Astrocyte of the spinal cord (primary cell): ENCODE data around the gene ZC3H4.

Source experiments
- DNase-seq: peaks from one replicate; pipeline ENCODE4 v3.0.0; 2011; ENCODE audit warnings: low read depth, low spot score
- H3K4me3 ChIP-seq: 2 replicates; pipeline ENCODE4 v1.5.1; 2011; ENCODE audit warnings: low read depth, mild to moderate bottlenecking, low read length, moderate library complexity
- in situ Hi-C: cut with HindIII; loops from 2 replicates; pipeline ENCODE4 v1.10.0; 2017; ENCODE audit warnings: low sequenced_read_pairs
- TF ChIP-seq, protein P1 (sequence below): IDR thresholded peaks from 2 replicates; pipeline ENCODE4 v1.5.1; 2012; ENCODE audit warnings: low read depth, mild to moderate bottlenecking, low read length, inconsistent platforms

ZC3H4 gene

GRCh38 chr19:47073574-47073973, 40.0 kb downstream of the ZC3H4 start:
- TF ChIP-seq, protein P1, sequence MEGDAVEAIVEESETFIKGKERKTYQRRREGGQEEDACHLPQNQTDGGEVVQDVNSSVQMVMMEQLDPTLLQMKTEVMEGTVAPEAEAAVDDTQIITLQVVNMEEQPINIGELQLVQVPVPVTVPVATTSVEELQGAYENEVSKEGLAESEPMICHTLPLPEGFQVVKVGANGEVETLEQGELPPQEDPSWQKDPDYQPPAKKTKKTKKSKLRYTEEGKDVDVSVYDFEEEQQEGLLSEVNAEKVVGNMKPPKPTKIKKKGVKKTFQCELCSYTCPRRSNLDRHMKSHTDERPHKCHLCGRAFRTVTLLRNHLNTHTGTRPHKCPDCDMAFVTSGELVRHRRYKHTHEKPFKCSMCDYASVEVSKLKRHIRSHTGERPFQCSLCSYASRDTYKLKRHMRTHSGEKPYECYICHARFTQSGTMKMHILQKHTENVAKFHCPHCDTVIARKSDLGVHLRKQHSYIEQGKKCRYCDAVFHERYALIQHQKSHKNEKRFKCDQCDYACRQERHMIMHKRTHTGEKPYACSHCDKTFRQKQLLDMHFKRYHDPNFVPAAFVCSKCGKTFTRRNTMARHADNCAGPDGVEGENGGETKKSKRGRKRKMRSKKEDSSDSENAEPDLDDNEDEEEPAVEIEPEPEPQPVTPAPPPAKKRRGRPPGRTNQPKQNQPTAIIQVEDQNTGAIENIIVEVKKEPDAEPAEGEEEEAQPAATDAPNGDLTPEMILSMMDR: no peak
- in situ Hi-C loops: no loop called here
- DNase-seq: no peak
- H3K4me3 ChIP-seq: no peak overlapping the region

DNA sequence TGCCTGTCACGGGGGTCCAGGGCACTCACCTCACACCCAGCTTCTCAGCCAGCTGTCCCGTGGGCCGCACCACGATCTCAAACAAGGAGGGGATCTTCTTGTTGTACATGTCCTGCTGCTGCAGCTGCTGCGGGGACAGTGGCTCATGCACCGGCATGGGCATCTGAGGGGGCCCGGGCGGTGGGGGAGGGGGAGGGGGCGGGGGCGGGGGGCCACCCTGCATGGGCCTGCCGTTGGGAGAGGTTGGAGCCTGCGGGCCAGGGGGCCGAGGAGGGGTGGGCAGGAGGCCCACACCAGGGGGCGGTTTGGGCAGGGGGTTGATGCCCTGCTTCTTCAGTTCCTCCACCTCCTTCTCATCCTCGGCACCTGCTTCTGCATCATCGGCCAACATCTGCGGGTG, 41.3 kb downstream of the ZC3H4 start:
- DNase-seq: no peak
- in situ Hi-C loops: no loop called here
- TF ChIP-seq, protein P1: no peak
- H3K4me3 ChIP-seq: no peak overlapping the region

DNA sequence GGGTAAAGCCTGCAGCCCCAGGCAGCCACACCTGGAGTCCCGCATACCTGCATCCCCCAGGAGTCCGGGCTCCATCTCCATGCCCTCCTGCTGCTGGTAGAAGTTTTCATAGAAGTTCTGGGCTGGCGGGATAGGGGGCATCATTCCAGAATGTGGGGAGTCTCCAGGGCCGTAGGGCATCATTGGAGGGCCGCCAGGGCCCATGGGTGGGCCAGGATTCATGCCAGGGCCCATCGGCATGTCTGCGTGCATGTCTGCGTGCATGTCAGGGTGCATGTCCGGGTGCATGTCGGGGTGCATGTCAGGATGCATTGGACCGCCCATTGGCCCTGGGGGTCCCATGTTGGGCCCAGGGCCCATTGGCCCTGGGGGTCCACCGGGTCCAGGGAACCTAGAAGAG, 41.8 kb downstream of the ZC3H4 start:
- H3K4me3 ChIP-seq: no peak overlapping the region
- no peak for DNase-seq
- in situ Hi-C loops: no loop called here
- TF ChIP-seq, protein P1: no peak

- TF ChIP-seq, protein P1: no peak
- in situ Hi-C loops: no loop called here
- no peak for DNase-seq
- no peak overlapping the region for H3K4me3 ChIP-seq
Observed at GRCh38 chr19:47070756-47071155, 42.8 kb downstream of the ZC3H4 start.

DNA sequence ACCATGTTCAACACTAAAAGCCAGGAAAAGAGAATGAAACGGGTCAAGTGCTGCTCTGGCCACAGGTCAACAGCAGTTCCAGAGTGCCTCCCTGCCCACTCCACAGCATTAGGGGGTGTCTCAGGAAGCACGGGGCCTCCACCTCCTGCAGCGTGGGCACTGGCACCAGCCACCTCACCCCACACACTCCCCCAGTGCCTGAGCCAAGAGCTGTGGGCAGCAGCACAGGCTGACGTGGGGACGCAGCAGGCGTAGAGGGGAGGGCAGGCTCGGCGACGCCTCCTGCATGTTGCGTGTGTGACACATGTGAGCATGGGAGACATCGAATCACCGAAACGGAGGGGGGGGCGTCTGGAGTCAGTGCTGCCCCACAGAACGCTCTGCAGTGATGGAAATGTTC, 43.8 kb downstream of the ZC3H4 start:
- no peak overlapping the region for H3K4me3 ChIP-seq
- no peak for DNase-seq
- TF ChIP-seq, protein P1: no peak
- in situ Hi-C loops: no loop called here

GRCh38 chr19:47068876-47069406, 44.6 kb downstream of the ZC3H4 start:
- H3K4me3 ChIP-seq: no peak overlapping the region
- no peak for DNase-seq
- TF ChIP-seq, protein P1: no peak
- in situ Hi-C loops: no loop called here

GRCh38 chr19:47068246-47068645, 45.3 kb downstream of the ZC3H4 start:
- TF ChIP-seq, protein P1: no peak
- in situ Hi-C loops: no loop called here
- no peak for DNase-seq
- no peak overlapping the region for H3K4me3 ChIP-seq
